Activated CD4-positive, alpha-beta T cell treated with anti-CD3 and anti-CD28 coated beads for 4 hours (primary cell): ENCODE measurements around the gene CHPF.

Source experiments
- DNase-seq, 2 donors: peaks; one replicate each; pipeline ENCODE4 v3.0.0-alpha.2; 2020

CHPF gene

GRCh38 chr2:219527472-219527871, 16.1 kb downstream of the CHPF start:
- no peak for DNase-seq

DNA sequence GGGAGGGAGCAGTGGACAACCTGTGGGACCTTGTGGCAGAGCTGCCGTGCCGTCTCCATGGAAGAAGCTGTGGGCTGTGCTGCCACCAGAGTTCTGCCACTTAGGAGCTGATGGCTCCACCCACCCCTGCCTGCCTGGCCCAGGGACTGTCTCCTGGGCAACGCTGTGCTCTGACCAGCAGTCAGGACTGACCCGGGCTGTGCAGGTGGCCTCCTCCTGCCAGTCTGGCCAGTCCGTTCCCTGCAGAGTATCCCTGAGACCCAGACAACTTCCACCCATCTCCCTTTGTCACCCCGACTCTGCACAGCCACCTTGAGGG, 16.6 kb downstream of the CHPF start:
- DNase-seq = no peak

DNA sequence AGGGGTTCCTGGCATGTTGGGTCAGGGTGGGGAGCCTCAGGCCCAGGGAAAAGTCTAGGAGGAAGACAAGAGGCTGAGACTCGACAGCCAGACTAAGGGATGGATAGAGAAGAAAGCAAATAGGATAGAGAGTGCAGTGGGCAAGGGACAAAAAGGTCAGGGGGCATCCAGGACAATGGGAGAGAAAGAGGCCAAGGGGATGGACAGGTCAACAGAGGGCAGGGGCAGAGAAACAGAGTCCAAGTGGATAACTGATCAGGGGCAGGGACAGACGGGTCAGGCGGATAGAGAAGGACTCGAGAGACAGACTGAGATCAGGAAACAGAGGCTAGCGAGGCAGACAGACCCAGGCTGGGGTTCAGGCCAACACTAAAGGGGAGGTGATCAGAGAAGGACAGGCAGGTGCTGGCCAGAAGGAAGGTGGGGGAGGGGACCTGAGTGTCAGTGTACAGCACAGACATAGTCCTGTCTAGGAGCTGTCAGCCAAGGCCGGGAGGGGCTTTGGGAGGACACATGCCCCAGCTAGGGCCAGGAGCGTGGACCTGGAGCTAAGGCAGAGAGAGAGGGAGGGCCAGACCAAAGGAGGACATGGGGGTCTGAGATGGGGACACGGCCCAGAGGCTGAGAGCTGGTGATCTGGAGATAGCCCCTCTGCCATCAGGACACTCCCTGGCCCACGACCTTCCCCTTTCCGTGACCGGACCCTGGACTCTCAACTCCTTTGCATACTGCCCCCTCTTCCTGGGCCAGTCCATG, 17.1 kb downstream of the CHPF start:
- no peak for DNase-seq

- no peak for DNase-seq
Measured at GRCh38 chr2:219525533-219526232, 17.9 kb downstream of the CHPF start.

- no peak for DNase-seq
Measured at GRCh38 chr2:219524817-219525216, 18.8 kb downstream of the CHPF start.

GRCh38 chr2:219523031-219523671, 20.5 kb downstream of the CHPF start:
- no peak for DNase-seq

DNA sequence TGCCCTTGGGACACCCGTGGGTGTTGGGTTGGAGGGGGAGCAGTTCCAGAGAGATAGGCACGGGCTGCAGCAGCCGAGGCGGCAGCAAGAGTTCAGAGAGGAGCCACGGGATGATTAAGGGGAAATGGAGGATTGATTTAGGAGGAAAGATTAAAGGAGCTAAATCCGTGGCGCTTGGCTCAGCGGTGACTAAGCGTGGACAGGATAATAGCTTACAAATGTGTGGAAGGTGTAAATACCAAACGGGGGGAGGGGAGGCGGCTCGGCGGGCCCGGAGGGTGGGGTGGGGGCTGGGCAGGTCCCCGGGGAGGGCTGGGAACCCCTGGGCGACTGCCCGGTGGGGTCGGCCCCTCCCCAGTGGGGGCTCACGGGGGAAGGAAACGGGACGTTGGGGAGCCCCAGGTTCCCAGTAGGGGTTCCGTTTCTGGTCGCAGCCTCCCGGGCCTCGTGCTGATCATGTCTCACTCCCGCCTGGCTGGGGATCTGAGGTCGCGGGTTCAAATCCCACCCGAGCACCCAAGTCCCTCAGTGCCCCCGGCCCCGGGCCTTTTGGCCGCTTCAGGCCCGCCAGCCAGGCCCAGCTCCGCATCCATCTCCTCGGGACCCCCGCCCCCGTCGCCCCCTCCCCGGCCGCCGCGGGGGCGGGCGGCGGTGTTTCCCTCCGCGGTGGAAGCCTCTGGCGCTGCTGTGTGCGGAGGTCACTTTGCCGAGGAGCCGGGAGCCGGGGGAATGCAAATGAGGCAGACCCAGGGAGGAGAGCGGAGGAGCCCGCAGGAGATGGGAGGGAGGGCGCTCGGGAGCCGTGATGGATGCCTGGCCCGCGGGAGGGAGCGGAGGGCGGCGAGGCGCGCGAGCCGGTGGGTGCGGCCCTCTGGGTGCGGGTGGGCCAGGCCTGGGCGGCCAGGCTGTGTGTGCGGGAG, 21.2 kb downstream of the CHPF start:
- DNase-seq = no peak

DNA sequence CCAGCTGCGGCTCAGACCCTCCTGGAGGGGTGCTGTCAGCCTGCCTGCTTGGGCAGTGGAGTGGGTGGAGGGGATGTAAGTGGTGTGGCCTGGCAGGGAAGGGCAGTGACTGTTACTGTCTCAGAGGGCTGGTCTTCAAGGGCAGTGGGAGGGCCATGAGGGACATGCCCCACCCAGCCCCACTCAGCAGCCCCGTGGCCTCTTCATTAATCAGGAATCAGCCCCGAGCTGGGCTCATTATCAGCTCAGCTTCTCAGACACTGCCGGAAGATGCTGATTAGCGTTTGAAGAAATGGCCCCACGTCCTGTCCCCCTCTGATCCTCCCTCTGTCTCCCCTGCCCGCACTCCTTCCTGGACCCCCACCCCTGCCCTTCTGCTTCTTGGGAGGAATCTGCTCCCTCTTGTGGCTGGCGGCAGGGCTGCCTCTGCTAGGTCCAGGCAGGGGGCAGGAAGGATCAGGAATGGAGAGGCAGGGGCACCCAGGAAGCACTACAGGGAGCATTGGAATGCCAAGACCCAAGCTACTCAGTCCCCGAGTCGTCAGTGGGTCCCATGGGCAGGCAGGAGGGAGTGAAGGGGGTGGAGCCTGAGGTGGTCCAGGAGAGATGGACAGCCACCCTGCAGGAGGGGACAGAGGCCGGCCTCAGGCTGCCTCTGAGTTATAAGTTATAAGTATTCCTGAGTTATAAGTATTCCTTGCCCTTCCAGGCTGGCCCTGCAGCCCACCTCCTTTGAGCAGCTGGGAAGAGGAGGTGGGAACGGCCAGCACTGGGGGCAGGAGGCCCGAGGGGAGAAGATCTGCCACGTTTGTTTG, 22.3 kb downstream of the CHPF start:
- DNase-seq = no peak

DNA sequence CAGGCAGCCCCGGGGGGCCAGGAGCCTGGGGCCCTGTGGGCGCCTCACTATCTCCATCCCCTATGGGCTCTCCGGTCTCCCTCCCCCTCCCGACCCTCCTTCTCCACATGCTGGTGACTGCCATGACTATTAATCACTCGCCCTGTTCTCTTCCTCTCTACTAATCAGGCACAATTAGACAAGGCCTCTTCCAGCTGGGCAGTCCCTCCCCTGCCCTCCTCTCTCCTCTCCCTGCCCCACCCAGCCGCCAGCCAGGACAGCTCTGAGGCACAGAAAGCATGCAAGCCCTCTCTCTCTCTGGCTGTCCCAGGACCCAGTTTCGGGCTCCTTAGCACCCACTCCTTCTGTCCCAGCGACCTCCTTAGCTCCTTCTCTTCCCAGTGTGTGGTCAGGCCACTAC, 23.5 kb downstream of the CHPF start:
- DNase-seq = no peak

DNA sequence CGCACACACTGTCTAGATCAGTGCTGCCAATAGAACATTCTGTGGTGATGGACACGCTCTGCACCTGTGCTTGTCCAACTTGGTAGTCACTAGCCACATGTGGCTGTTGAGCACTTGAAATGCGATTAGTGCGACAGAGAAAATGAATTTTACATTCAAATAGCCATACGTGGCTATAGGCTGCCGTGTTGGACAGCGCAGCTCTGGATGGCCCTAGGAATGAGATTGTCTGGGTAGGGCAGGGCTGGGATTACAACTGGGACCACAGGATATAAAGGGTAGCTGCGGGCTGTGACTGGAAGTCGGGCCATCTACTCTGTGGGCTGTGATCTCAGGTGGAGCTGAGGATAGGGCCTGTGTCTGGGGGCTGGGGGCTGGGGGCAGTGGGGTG, 24.1 kb downstream of the CHPF start:
- DNase-seq = no peak

DNA sequence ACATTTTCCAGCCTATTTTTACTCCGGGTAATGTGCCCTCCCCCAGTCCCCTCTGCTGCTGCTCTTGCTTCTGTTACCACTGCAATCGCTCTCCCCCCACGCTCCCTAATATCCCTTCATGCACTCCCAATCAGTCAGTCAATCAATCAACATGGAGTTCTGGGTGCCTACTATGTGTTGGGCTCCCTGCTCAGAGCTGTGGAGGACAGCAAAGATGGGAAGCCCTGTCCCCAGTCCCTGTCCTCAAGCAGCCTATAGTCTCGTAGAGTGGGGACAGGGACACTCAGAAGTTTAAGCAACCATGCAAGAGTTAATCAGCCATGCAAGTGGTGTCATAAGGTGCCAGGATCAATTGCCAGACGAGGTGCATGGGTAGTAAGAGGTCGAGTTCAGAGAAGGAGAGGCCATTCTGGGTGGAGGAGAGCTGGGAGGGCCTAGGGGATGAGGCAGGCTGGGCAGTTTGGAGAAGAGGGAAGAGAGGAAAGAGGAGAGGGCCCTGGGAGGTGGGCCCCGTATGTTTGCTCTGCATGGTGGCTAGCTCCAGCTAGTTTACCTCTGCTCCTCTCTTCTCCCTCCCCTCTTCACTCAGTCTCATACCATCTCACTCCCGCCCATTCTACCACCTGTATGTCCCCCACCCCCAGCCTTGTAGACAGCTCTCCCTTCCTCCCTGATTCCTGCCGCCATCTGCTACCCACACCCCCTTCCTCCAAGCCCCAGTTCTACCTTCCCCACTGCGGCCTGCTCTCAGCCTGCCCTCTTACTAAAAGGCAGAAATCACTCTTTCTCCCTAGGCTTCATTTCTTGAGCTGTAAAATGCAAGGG, 25.4 kb downstream of the CHPF start:
- no peak for DNase-seq

DNA sequence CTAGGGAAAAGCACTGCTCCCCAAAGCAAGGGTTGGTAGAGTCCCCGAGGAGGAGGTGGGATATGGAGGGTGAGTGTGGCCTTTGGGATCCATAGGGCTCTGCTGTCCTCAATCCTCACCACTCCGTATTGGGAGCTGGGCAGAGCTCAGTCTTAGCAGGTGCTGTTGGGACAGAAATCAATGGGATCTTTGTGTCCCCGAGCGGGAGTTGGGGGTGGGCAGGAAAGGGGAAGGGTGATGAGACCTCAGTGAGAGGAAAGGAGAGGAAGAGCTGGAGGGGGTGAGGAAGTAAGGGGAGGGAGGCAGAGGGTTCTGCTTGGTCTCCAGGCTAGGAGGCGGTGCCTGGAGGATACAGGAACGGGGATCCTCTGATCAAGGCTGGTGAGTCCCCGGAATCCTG, 26.7 kb downstream of the CHPF start:
- DNase-seq = no peak

GRCh38 chr2:219515874-219516629, 27.6 kb downstream of the CHPF start:
- DNase-seq = no peak

GRCh38 chr2:219514836-219515235, 28.8 kb downstream of the CHPF start:
- DNase-seq = no peak

GRCh38 chr2:219514196-219514761, 29.3 kb downstream of the CHPF start, which contains the start of gene ASIC4:
Gene ASIC4 (plus strand): TSS chr2:219514482. CDS start chr2:219514725, 243 bp downstream.
- no peak for DNase-seq

DNA sequence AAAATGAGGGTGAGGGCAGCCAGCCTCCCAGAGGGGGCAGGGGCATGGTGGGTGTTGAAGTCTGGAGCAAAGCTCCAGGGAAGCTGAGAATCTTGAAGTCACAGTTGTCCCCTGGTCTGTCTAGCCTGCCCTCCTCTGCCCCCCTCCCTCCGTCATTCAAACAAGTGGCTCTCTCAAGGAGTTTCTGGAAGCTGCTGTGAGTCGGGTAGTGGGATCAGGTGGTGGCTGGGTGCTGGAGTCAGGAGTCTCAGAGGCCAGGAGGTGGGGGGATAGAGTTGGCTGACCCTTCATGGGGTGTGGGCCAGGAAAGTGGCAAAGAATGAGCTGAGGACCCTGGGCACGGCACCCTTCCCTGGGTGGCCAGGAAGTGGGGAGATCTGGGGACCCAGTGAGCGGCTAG, 29.8 kb downstream of the CHPF start:
- no peak for DNase-seq

DNA sequence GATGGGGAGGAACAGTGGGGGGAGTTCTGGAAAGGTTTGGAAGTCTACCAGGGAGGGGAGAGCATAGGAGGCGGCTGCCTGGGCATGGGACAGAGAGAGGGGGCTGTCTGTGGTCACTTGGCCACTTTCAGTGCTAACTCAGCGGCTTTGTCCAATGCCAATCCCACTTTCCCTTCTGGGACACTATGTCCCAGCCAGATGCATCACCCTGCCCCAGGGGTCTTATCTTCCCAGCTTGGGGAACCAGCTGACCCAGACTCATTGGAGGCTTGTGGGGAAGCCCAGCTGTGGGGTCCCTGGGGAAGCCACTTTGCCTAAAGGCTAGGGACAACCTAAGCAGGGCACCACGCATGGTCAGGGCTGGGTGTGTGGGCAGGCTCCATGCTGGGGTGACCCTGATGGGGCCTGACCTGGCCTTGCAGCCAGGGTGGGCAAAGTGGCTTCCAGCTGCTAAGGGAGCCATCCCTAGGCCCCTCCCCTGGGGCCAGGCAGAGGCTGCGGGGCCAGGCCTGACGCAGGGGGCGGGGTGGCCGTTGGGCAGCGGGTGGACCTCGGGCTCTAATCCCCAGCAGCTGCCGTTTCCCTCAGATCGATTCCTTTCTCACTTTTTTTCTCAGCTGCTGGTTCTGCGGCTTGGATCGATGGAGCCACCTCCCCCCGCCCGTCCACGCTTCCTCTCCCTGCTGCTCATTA, 30.9 kb downstream of the CHPF start:
- no peak for DNase-seq

- no peak for DNase-seq
Measured at GRCh38 chr2:219511547-219512325, 31.9 kb downstream of the CHPF start.
